GM21576 (cell line): ENCODE data around the gene CCDC28B.
"Not testable (repeated sequence)": the region's sequence is repeated elsewhere in the genome, so short reads cannot be mapped to it uniquely, and the experiment has no call there.

Experiments used
- ATAC-seq: cut with Tn5 transposase; IDR thresholded peaks from one replicate; pipeline ENCODE4 v1.9.1; 2021; ENCODE audit warnings: mild to moderate bottlenecking, moderate library complexity; ENCODE audit not compliant: unreplicated experiment

The CCDC28B gene

DNA sequence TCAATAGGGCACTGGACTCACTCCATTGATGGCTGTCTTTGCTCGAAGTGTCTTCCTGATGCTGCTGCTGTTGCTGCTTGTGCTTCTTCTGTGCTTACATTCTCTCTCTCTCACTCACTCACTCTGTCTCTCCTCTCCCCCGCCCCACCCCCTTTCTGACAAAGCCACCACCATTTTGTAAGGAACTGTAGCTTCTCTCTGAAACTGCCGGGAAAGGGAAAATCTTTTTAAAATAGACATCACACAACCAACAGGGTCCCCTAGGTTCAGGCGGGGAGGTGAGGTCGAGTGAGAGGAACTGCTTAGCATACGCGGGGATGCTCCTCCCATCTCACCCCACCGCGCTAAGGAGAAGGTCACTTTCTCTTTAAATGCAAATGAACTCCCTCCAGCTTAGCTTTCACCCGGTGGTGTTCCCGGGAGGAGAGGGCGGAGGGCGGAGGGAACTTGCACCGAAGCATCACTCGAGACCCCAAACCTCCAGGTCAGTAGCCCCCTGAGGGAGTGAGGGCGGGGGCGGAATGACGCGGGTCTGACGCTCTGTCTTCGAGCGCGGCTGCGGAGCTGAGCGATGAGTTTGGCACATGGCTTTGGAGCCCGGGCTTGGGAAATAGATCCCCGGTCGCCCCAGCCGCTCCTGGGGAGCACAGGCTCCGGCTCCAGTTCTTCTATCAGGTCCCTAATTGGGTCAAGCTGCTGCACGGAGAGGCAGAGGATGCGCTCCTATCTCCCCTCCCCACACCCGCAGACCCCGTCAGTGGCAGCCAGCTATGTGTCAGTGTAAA lies at the start of gene CCDC28B:
Gene CCDC28B (plus strand): TSS at position 370 of the 785 bp plus-strand sequence. CDS start 1,341 bp downstream, outside the sequence.
- no peak for ATAC-seq

DNA sequence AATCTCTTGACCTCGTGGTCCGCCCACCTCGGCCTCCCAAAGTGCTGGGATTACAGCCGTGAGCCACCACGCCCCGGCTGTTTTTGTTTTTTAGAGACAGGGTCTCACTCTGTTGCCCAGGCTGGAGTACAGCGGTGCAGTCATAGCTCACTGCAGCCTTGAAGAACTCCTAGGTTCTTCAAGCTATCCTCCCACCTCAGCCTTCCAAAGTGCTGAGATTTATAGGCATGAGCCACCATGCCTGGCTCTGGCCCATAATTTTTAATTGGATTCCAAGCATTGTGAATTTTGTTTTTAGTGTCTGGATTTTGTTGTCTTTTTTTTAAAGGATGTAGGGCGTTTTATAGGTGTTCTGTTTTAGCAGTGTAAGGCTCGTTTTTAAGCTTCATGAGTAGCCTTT lies 49.5 kb upstream of the CCDC28B start:
- no peak for ATAC-seq

DNA sequence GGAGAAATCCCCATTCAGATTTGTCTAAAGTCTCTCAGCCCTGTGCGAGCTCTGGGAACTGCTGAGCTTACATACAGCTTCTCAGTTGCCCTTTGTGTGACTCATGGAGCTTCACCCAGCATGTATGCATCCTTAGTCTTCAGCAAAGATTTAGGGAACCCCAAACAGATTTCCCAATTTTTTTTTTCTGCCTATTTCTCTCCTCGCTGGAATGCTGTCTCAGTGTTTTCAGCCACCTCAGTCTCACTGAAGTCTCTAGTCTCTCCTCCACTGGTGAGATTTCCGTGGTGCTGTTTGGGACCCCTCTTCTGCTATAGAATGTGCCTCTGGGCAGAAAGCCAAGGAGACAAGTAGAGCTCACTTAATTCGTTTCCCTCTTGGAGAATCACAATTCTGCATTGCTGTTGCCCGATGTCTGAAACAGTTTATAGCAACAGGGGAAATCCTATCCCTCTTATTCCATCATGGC lies 49.0 kb upstream of the CCDC28B start:
- ATAC-seq, result no peak

DNA sequence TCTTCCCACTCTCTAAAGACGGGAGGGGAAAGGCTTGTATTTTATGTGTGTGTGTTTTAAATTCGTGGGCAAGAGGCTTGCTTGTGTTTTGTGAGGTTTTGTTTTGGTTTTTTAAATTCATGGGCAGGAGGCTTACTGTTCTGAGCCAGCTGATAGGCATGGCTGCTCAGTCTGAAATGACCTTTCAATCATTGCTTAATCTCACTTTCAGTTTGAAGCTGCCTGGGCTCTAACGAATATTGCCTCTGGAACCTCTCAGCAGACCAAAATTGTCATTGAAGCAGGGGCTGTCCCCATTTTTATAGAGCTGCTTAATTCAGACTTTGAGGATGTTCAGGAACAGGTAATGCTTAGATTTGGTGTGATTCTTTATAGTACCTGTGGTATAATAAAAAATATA lies 41.2 kb upstream of the CCDC28B start:
- no peak for ATAC-seq

DNA sequence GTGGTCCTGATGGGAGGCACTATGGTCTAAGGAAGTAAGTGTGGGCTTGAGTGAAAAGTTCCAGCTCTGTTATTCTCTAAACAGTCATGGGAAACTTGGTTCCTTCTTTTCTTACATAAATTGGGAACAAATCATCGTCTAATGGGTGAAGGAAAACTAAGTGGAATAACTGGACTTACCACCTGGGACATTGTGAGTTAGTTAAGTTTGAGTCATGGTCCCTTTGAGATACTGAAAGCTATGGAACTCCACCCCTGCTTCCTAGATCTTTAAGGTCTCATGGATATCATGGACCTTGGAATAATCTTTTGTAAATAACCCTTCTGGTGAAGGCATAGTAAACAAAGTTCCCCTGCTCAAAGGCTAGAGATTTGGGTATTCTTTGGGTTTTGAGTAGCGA lies 37.0 kb upstream of the CCDC28B start:
- ATAC-seq, result no peak

DNA sequence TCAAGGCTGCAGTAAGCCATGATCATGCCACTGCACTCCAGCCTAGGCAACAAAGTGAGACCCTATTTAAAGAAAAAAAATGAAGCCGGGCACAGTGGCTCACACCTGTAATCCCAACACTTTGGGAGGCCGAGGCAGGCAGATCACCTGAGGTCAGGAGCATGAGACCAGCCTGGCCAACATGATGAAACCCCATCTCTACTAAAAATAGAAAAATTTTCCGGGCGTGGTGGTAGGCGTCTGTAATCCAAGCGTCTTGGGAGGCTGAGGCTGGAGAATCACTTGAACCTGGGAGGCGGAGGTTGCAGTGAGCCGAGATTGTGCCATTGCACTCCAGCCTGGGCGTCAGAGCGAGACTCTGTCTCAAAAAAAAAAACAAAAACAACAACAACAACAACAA lies 34.8 kb upstream of the CCDC28B start:
- ATAC-seq, result not testable (repeated sequence)

DNA sequence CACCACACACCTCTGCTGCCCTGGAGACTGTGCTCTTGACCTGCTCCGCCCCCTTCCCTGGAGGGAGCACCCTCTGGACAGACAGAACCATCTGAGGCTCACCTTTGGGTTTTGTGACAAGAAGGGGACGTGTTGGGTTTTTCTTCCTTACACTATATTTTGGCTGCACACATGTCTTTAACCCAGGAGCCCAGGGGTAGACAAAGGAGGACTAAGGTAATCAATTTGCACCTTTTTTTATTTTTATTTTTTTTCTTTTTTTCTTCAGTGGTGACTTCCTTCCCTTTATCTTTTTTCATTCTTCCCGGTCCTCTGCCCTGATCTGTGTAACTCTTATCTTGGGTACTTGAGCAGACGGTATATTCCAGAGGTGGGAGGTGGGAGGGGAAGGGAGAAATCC lies 29.4 kb upstream of the CCDC28B start:
- ATAC-seq, result no peak

DNA sequence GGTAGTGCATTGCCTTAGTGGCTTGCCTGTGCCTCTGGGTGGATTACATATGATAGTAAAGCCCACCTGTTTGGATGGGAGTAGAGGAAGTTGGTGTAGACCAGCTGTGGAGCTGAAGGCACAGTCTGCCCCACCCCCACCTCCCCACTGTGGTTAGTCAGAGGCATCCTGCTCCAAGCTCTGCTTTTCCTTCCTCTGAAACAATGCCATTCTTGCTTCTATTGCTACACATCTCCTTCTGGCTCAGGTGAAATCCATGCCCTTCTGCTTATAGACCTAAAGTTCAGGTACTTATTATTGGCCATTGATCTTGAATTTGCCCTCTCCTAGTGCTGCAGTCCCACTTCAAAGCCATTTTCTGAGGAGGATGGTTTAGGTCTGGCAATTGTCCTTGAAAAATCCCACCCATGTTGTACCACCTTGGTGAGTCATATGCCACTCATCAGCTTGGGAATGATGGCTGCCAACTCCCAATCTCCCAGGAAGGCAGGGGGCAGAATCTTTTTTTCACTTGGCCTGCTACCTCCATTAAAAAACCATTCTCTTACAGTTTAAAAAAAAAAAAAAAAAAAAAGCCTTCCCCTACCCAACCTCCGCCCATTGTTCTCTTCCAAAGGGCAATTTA lies 27.7 kb upstream of the CCDC28B start:
- no peak for ATAC-seq

DNA sequence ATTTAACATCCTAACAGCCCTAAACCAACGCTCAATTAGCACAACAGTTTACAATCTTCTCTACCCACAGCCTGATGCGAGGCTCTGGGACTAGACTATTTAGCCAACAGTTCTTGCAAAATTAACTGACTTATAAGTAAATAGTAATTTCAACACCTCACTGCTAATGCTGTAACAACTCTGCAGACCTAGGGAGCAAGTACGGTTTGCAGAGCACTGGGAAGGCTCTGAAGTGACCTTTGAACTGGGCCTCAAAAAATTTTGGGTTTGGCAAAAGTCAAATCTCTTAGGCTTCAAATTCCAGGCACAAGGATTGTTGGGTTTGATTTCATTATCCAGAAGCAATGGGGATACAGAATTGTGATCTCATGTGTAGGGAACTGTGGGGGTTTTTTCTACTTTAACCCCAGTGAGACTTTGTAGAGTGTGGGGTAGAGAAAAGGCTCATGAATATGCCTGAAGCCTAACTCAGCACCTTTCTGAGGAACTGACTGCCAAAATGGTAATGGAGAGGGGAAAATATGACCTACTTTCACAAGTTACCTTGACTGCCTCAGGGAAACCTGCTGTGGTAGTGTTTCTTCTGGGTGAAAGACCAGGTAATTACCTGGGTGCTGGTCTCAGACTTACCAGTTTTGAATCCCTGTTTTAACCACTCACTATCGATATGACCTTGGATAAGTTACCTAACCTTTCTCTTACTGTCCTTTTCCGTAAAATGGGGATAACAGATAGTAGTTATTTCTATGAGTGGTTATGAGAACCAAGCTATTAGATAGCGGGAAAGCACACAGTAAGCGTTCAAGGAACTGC lies 21.8 kb upstream of the CCDC28B start:
- no peak for ATAC-seq

DNA sequence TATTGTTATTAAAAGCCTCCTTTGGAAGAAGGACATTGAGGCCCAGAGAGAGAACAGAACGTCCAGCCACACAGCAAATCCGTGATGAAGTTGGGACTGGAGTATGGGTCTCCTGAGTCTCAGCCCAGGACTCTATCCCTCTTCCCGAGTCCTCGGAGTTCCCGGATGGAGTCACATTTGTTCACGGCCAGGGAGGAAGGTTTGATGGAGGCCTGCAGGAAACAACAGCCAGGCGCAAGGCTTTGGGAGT lies 21.3 kb upstream of the CCDC28B start:
- ATAC-seq, result no peak

DNA sequence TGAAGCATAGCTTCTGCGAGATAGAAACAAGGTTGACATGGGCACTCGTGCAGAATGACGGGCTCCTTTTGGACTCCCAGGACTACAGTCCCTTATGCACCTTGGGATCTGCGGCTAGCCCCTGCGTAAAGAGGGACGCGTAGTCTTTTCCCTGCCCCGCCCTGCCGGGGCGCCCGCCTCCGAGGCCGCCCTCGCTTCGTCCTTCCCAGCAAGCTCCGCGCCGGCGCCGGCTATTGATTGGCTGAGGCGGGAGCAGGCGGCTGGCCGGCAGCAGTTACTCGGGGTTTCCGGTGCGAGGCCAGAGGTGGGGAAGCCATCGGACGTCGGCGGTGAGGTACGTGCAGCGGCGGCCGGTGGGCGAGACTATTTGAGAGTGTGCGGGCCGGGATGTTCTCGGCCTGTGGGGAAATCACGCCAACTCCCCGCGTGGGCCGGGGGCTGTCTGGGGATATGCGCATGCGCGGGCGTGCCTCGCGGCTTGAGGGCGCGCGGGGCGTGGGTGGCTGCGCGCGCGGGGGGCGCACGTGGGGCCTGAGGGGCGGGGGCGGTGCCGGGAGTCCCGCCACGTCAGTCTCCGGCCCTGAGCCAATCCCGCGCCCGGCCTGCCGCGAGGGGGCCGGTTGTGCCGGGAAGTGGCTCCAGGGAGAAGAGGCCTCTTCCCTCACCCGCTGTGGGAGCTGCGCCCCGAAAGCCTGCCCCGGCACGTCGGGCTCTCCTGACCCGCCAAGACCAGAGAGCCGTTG lies 20.8 kb upstream of the CCDC28B start, which contains the start of gene TXLNA:
Gene TXLNA (plus strand): TSS at position 233 of the 743 bp plus-strand sequence. CDS start 671 bp downstream, outside the sequence.
- ATAC-seq, result peak; percentile 79

DNA sequence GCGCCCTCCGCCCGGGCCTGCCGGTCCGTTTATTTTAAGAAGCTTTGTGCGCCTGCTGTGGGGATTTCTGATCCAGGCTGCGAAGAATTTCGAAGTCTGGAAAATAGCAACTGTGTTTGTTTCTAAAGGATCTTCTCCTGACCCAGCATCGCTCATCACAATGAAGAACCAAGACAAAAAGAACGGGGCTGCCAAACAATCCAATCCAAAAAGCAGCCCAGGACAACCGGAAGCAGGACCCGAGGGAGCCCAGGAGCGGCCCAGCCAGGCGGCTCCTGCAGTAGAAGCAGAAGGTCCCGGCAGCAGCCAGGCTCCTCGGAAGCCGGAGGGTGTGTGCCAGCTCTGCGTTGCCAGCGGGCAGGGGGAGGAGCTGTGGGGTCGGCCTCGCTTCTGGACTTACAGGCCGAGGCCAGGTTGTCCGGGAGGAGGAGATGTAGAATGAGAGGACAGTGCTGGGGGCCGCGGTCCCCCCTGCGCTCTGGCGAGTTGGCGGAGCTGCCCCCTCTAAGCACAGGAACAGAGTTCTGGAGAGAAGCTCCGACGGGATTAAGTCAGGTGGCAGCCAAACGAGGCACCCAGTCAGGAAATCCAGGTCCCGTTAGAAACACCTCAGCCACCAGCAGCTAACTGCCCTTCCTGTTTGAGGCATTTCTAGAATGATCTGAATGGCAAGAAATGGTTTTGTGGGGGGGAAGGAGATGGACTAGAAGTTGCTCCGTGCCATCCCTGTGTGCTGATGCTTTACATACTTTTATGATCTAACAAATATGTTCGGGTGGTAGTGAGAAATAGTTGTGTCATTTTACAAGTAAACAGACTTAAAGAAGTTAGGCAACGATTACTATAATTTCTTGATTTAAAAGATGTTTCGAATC lies 20.0 kb upstream of the CCDC28B start:
- ATAC-seq, result peak; percentile 28

DNA sequence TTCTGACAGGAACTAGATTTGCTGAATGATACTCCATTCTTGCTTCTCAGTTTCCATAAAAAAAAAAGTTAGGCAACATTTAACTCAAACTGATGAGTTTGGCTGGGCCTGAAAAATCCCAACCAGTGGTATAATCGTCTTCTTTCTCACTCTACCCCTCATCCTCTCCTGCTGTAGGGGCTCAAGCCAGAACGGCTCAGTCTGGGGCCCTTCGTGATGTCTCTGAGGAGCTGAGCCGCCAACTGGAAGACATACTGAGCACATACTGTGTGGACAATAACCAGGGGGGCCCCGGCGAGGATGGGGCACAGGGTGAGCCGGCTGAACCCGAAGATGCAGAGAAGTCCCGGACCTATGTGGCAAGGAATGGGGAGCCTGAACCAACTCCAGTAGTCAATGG lies 19.3 kb upstream of the CCDC28B start:
- ATAC-seq, result no peak

DNA sequence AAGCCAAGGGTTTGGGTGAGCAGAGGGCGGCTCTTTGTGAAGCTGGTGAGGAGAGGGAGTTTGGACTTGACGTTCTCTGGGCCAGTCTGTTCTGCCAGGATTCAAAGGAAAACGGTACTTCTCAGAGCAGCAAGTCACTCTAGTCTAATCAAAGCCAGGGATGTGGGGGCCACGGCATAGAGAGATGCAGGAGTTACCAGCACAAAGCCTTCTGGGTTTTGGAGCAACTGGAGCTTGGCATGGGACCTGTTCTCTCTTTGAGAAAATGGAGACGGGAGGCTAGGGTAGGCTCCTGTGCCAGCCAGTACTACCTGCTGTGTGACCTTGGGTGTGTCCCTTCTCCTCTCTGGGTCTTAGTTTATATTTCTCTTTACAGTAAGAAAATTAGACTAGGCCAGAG lies 18.8 kb upstream of the CCDC28B start:
- no peak for ATAC-seq

DNA sequence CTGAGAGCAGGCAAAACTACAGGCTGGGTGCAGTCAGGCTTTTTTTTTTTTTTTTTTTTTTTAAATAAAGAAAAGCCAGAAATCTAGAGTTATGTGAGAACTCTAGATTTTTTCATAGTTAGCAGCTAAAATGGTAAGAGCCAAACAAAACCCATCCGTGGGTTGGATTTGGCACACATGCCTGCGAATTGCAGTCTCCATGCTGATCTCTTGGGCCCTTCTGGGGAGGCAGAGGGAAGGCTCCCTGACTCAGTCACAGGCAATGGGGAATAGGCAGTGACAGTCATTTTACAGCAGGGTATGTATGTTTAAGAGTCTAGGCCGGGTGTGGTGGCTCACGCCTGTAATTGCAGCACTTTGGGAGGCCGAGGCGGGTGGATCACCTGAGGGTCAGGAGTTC lies 18.3 kb upstream of the CCDC28B start:
- no peak for ATAC-seq

DNA sequence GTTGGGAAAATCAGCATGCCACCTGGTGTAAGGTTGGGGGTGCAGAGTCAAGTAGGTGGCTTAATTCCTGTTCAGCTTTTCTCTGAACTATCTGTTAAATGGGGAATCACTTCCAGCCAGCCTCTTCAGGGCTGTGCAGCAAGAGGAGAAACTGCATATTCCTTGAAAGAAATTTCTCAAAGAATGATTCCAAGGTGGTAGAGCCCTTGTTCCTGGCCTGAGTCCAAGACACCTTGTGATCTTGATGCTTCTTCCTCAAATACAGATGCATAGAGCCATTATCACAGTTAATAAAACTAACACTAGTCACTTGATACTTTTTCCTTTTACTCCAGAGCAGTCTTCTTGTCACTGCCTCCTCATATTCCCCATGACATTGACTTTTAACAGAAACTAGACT lies 15.7 kb upstream of the CCDC28B start:
- ATAC-seq, result no peak

DNA sequence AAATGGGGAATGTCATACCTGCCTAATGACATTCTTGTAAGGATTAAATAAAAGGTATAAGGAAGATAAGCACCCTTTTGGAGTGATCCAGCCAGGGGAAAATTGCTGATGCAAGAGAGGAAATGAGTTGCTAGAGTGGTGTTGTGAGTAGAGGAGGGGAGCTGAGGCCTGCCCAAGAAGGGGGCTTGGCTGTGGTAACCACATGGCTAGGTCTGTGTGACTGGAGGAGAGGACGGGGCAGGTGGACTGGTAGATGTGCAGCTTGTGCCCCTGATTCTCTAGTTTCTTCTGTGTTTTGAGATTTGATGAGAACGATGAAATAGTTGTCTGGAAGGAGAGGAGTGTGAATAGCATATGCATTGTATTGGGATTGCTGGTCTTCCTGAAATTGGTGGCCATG lies 14.3 kb upstream of the CCDC28B start:
- ATAC-seq, result no peak

DNA sequence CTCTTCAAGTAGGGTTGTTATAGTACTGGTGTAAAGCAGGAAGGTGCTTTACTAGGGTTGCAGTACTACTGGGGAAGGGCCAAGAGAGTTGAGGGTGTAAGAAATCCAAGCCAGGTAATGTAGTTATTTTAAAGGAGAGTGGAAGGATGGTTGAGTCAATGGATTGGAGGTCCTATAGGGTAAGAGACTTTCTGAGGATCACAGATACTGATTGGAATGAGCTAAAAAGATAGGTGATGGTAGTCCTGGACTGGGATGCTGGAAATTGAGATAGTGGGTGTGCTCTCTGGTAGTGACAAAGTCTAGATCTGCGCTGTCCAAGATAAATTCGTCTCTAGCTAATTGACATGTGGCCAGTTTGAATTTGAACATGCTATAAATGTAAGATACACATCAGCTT lies 13.9 kb upstream of the CCDC28B start:
- no peak for ATAC-seq

DNA sequence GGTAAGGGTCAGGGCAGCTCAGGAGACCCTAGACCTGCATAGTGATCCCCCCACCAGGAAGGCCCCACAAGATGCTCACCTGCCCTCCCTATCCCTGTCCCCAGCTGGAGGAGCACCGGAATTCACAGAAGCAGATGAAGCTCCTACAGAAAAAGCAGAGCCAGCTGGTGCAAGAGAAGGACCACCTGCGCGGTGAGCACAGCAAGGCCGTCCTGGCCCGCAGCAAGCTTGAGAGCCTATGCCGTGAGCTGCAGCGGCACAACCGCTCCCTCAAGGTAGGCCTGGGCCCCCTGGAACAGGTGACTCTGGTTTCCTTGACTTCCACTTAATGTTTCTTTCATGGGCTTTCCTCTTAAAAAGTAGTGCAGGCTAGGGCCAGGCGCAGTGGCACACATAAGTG lies 12.5 kb upstream of the CCDC28B start:
- no peak for ATAC-seq
